Measurements from ENCODE around the gene PSMB2. TPM values are rescaled to one million over a fixed set of nuclear protein-coding genes. Genes with fewer than 3 reads are reported as not detected.
A peak's percentile ranks its signal among the peaks of the same experiment; 100 is the strongest.
"Not testable (repeated sequence)": the region's sequence is repeated elsewhere in the genome, so short reads cannot be mapped to it uniquely, and the experiment has no call there.

Gene PSMB2
- total RNA-seq, 2 experiments from 2014 or later: 76.4 to 78.1 TPM

DNA sequence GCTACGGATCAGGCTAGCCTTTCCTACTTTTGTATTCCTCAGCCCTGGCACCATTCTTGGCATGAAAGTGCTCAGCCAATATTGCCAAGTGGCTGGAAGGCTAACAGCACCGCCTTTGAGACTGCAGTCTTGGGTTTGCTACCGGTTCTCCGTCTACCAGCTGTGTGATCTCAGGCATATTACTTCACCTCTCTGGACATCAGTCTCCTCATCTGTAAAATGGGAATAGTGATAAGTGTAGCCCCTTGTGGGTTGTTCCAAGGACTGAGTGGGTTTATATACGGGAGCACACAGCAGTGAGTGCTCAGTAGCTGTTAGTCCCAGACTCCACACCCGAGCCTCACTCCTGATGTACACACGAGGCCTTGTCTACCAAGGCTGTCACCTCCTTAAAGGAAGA is 54.5 kb downstream of the PSMB2 start:
- Mint-ChIP-seq H3K9me3 (no peaks in the 10 kb centered on the region), H3K36me3 (ENCODE audit: low read depth) (peaks cover 3% of the 10 kb centered on the region), H3K4me1 (no peaks in the 10 kb centered on the region), H3K27ac (no peak overlapping the region), H3K4me3 (no peak overlapping the region), H3K27me3 (no peaks in the 10 kb centered on the region)
- ChIA-PET POLR2A (interaction anchor here (1.0 kb wide), 1 partner anchor 183 kb away, joined by 3 read pairs; the partner anchor contains the start of gene CLSPN), CTCF (no interaction called here)
- DNase-seq: no peak

DNA sequence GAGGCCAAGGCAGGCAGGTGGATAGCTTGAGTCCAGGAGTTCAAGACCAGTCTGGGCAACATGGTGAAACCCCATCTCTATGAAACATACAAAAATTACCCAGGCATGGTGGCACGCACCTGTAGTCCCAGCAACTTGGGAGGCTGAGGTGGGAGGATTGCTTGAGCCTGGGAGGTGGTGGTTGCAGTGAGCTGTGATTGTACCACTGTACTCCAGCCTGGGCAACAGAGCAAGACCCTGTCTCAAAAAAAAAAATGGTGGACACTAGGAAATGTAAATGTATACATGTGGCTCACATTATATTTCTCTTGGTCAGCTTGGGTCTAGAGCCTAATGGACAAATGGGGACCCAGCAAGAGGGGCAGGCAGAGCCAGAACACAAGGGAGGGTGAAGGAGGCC is 55.5 kb downstream of the PSMB2 start:
- DNase-seq; H3K27me3 Mint-ChIP-seq; H3K27ac Mint-ChIP-seq; H3K9me3 Mint-ChIP-seq; H3K4me1 Mint-ChIP-seq; H3K4me3 Mint-ChIP-seq; CTCF ChIA-PET; H3K36me3 Mint-ChIP-seq (ENCODE audit: low read depth): not testable (repeated sequence)
- POLR2A ChIA-PET: interaction anchor here (0.9 to 1.5 kb wide), 3 partner anchors 8 to 184 kb away, joined by 3 read pairs; partner anchors contain the start of genes CLSPN and TFAP2E

DNA sequence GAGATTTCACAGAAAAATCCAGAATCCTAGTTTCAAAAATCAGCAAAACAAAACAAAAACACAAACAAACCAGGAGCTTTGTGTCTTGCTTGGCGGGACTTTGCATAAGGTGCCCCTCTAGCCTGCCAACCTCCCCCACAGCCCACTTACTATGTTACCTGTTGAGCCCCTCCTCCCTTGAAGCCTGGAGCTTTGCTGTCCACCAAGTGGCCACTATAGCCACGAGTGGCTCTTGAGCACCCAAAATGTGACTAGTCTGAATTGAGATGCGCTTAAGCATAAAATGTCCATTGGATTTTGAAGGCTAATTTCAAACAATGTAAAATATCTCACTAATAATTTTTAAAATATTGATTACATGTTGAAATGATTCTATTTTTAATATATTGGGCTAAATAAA is 56.0 kb downstream of the PSMB2 start:
- H3K27ac Mint-ChIP-seq: no peak overlapping the region
- H3K27me3 Mint-ChIP-seq: no peaks in the 10 kb centered on the region
- no peaks in the 10 kb centered on the region for H3K36me3 Mint-ChIP-seq (ENCODE audit: low read depth)
- no peaks in the 10 kb centered on the region for H3K9me3 Mint-ChIP-seq
- ChIA-PET POLR2A (interaction anchor here (0.9 to 1.5 kb wide), 2 partner anchors 8 to 11 kb away, joined by 3 read pairs; partner anchors contain the start of gene TFAP2E), CTCF (no interaction called here)
- H3K4me3 Mint-ChIP-seq: no peak overlapping the region
- no peaks in the 10 kb centered on the region for H3K4me1 Mint-ChIP-seq
- no peak for DNase-seq

DNA sequence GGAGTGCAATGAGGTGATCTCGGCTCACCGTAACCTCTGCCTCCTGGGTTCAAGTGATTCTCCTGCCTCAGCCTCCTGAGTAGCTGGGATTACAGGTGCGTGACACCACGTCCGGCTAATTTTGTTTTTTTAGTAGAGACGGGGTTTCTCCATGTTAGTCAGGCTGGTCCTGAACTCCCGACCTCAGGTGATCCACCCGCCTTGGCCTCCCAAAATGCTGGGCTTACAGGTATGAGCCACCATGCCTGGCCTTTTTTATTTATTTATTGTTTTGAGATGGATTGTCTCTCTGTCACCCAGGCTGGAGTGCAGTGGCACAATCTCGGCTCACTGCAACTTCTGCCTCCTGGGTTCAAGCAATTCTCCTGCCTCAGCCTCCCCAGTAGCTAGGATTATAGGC is 59.7 kb downstream of the PSMB2 start:
- POLR2A ChIA-PET, DNase-seq: not testable (repeated sequence)

DNA sequence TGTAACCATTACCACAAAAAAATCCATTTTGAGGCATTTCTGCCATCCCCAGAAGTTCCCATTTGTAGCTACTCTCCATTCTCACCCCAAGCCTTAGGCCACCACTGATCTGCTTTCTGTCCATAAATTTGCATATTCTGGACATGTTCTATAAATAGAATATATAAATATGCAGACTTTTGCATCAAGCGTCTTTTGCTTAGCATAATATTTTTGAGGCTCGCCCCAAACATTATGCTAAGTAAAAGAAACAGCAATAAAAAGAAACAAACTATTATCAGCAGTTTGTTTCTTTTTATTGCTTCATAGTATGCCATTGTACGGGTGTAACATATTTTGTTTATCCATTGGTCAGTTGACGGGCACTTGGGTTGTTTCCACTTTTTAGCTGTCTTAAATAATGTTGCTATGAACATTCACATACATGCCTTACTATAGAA is 60.4 kb downstream of the PSMB2 start:
- H3K4me3 Mint-ChIP-seq: no peak overlapping the region
- H3K27me3 Mint-ChIP-seq: peaks cover 4% of the 10 kb centered on the region
- POLR2A ChIA-PET: no interaction called here
- CTCF ChIA-PET: interaction anchor here (0.5 to 1.5 kb wide), 3 partner anchors 134 to 194 kb away, joined by 3 to 4 read pairs (median 4); no protein-coding TSS in a partner anchor
- peaks cover 2% of the 10 kb centered on the region for H3K36me3 Mint-ChIP-seq (ENCODE audit: low read depth)
- no peak for DNase-seq
- peaks cover 21% of the 10 kb centered on the region for H3K4me1 Mint-ChIP-seq
- H3K9me3 Mint-ChIP-seq: no peaks in the 10 kb centered on the region
- no peak overlapping the region for H3K27ac Mint-ChIP-seq

More for the DNA sequence above, 59.7 kb downstream of the PSMB2 start:
- not testable (repeated sequence) for H3K9me3 Mint-ChIP-seq; H3K4me3 Mint-ChIP-seq; H3K36me3 Mint-ChIP-seq (ENCODE audit: low read depth); H3K27ac Mint-ChIP-seq; H3K27me3 Mint-ChIP-seq
- CTCF ChIA-PET: interaction anchor here (1.2 to 1.5 kb wide), 2 partner anchors 134 to 193 kb away, joined by 3 to 4 read pairs; no protein-coding TSS in a partner anchor
- peaks cover 15% of the 10 kb centered on the region for H3K4me1 Mint-ChIP-seq

DNA sequence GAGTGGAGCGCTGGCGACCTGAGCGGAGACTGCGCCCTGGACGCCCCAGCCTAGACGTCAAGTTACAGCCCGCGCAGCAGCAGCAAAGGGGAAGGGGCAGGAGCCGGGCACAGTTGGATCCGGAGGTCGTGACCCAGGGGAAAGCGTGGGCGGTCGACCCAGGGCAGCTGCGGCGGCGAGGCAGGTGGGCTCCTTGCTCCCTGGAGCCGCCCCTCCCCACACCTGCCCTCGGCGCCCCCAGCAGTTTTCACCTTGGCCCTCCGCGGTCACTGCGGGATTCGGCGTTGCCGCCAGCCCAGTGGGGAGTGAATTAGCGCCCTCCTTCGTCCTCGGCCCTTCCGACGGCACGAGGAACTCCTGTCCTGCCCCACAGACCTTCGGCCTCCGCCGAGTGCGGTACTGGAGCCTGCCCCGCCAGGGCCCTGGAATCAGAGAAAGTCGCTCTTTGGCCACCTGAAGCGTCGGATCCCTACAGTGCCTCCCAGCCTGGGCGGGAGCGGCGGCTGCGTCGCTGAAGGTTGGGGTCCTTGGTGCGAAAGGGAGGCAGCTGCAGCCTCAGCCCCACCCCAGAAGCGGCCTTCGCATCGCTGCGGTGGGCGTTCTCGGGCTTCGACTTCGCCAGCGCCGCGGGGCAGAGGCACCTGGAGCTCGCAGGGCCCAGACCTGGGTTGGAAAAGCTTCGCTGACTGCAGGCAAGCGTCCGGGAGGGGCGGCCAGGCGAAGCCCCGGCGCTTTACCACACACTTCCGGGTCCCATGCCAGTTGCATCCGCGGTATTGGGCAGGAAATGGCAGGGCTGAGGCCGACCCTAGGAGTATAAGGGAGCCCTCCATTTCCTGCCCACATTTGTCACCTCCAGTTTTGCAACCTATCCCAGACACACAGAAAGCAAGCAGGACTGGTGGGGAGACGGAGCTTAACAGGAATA is 64.0 kb downstream of the PSMB2 start:
- H3K27ac Mint-ChIP-seq: peak overlapping the region; percentile 79
- H3K27me3 Mint-ChIP-seq: peaks cover 21% of the 10 kb centered on the region
- CTCF ChIA-PET: interaction anchor here (0.6 to 2.9 kb wide), 8 partner anchors 9 to 381 kb away, joined by 3 to 19 read pairs (median 4); no protein-coding TSS in a partner anchor
- H3K4me1 Mint-ChIP-seq: peaks cover 32% of the 10 kb centered on the region
- no peaks in the 10 kb centered on the region for H3K9me3 Mint-ChIP-seq
- peak overlapping the region; percentile 80 for H3K4me3 Mint-ChIP-seq
- peak; percentile 84 for DNase-seq
- peaks cover 6% of the 10 kb centered on the region for H3K36me3 Mint-ChIP-seq (ENCODE audit: low read depth)
- POLR2A ChIA-PET: interaction anchor here (0.6 to 2.4 kb wide), 19 partner anchors 8 to 202 kb away, joined by 3 to 25 read pairs (median 5); partner anchors contain the start of genes CLSPN, KIAA0319L and NCDN

DNA sequence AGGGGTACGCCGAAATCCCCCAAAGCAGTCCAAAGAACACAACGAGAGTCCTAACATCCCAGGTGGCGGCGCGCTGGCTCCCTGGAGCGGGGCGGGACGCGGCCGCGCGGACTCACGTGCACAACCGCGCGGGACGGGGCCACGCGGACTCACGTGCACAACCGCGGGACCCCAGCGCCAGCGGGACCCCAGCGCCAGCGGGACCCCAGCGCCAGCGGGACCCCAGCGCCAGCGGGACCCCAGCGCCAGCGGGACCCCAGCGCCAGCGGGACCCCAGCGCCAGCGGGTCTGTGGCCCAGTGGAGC is 64.6 kb downstream of the PSMB2 start:
- ChIA-PET CTCF (interaction anchor here (1.1 to 1.8 kb wide), 3 partner anchors 8 to 149 kb away, joined by 3 to 9 read pairs (median 4); no protein-coding TSS in a partner anchor), POLR2A (interaction anchor here (1.4 to 2.4 kb wide), 4 partner anchors 17 to 61 kb away, joined by 5 to 11 read pairs (median 7); partner anchors contain the start of genes KIAA0319L and NCDN)
- Mint-ChIP-seq H3K27ac (peak overlapping the region; percentile 48), H3K27me3 (peaks cover 25% of the 10 kb centered on the region), H3K4me1 (peaks cover 32% of the 10 kb centered on the region), H3K4me3 (peak overlapping the region; percentile 73)
- H3K9me3 Mint-ChIP-seq; H3K36me3 Mint-ChIP-seq (ENCODE audit: low read depth); DNase-seq: not testable (repeated sequence)

DNA sequence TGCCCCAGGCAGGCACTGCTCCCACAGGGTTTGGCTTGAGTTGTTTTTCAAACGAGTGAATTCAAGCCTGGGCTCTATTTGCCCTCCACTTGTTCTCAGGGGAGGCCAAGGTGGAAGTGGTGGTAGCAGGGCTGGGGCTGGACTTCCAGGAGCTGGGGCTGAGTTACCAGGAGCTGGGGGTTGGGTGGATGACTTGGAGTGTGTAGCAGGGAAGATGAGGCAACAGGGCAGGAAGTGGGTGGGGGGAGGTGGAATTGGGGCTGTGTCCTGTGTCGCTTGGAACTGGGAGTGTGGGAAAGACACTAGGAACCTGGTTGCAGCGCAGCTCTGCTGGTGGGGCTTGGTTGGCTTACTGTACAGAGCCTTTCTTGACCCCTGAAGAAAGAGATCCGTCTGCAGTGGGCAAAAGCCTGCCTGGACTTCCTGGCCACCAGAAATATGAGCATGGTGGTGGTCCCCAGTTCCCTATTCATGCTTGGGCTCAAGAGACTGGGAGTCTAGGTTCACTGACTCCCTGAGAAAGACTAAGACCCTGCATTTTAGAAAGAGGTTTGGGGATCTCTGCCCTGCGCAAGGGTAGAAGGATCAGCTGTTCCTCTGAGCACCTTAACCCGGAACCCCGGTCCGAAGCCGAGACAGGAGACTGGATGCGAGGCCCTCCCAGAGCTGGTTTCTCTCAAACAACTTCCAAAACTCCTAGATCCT is 65.1 kb downstream of the PSMB2 start:
- Mint-ChIP-seq H3K27me3 (peaks cover 30% of the 10 kb centered on the region), H3K4me3 (peak overlapping the region; percentile 73), H3K36me3 (ENCODE audit: low read depth) (peaks cover 6% of the 10 kb centered on the region), H3K9me3 (no peaks in the 10 kb centered on the region), H3K27ac (peak overlapping the region; percentile 48), H3K4me1 (peaks cover 32% of the 10 kb centered on the region)
- no peak for DNase-seq
- CTCF ChIA-PET: interaction anchor here (1.1 to 1.2 kb wide), 2 partner anchors 139 to 150 kb away, joined by 3 to 4 read pairs; no protein-coding TSS in a partner anchor
- POLR2A ChIA-PET: interaction anchor here (1.8 to 2.4 kb wide), 3 partner anchors 18 to 61 kb away, joined by 7 to 11 read pairs (median 7); partner anchors contain the start of genes KIAA0319L and NCDN

DNA sequence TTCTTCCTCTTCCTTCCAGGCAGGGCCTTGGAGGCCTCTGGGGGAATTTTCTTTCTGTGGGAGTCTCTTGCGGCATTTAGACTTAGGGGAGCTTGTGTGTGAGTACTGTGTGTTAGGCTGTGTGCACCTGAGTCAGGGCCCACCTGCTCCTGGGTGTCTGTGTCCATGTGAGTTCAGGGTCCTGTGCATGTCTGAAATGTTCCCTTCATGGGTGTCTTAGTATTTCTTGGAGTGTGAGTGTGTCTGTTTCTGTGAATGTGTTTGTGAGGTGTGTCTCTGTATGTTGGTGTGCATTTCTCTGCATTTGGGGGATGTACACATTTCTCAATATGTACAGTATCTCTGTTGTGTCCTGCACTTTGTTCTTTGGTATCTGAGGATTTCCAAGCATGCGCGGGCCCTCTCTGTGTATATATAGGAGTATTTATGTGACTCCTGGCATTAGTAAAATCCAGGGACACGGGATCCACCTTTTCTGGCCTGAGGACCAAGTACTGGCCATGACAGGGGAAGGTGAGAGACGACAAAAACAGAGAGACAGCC is 65.8 kb downstream of the PSMB2 start:
- Mint-ChIP-seq H3K9me3 (no peaks in the 10 kb centered on the region), H3K27me3 (peaks cover 33% of the 10 kb centered on the region), H3K27ac (no peak overlapping the region), H3K4me3 (no peak overlapping the region), H3K36me3 (ENCODE audit: low read depth) (peaks cover 6% of the 10 kb centered on the region), H3K4me1 (peaks cover 33% of the 10 kb centered on the region)
- no peak for DNase-seq
- POLR2A ChIA-PET: no interaction called here
- CTCF ChIA-PET: interaction anchor here (0.6 kb wide), 2 partner anchors 348 to 729 kb away, joined by 3 to 5 read pairs; no protein-coding TSS in a partner anchor

DNA sequence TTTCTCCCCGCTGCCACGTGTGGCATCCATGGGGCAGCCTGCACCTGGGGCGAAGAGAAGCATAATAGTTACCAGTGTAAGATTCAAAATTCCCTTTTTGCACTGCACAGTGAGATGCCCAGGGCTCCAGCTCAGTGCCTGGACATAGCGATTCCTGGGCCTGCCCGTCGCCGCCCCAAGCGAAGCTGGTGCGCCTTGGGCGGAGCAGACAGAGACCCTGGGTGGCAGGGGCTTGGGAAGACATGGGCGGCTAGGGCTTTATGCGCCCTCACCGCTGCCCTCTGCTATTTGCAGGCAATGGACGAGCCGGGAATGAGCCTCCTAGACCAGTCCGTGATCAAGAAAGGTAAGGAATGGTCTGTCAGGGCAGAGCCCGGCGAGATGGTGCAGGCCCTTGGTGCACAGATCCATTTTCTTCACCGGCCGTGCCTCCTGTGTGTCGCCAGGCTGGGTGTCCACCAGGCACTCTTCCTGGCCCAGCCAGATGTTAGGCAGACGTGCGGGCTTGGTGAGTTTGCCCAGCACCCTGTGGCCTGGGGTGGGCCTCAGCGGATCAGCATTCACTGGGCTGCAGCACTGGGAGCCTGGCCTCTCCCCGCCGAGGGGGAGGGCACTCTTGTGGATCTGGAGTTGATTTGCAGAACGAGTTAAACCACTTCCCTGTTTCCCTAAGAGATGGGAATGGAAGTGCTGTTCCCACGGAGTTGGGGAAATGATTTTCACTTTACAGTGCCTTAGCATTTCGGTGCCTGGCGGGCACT is 66.5 kb downstream of the PSMB2 start:
- no peak overlapping the region for H3K27ac Mint-ChIP-seq
- DNase-seq: no peak
- ChIA-PET CTCF (interaction anchor here (0.6 to 5.2 kb wide), 3 partner anchors 142 to 730 kb away, joined by 3 to 34 read pairs (median 5); no protein-coding TSS in a partner anchor), POLR2A (interaction anchor here (1.4 to 1.7 kb wide), 2 partner anchors 11 to 194 kb away, joined by 3 read pairs; no protein-coding TSS in a partner anchor)
- no peaks in the 10 kb centered on the region for H3K9me3 Mint-ChIP-seq
- peaks cover 36% of the 10 kb centered on the region for H3K27me3 Mint-ChIP-seq
- H3K4me3 Mint-ChIP-seq: no peak overlapping the region
- peaks cover 6% of the 10 kb centered on the region for H3K36me3 Mint-ChIP-seq (ENCODE audit: low read depth)
- H3K4me1 Mint-ChIP-seq: peaks cover 34% of the 10 kb centered on the region

DNA sequence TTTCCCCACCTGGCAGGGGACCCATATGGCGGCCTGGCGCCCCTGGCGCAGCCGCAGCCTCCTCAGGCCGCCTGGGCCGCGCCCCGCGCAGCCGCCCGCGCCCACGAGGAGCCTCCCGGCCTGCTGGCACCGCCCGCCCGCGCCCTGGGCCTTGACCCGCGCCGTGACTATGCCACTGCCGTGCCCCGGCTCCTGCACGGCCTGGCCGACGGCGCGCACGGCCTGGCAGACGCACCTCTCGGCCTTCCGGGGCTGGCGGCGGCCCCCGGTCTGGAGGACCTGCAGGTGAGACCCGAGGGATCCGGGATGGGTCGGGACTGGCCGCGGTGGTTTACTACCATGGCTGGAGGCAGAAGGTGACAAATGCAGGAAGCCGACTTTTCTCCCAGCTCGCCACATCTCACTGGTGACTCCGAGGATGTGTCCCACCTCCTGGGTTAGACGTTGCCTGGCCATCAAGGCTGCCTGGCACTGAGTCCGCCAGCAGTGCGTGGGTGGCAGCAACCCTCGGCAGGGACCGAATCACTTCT is 67.1 kb downstream of the PSMB2 start:
- peaks cover 34% of the 10 kb centered on the region for H3K4me1 Mint-ChIP-seq
- peaks cover 36% of the 10 kb centered on the region for H3K27me3 Mint-ChIP-seq
- POLR2A ChIA-PET: interaction anchor here (1.4 to 1.7 kb wide), 2 partner anchors 12 to 195 kb away, joined by 3 read pairs; no protein-coding TSS in a partner anchor
- H3K27ac Mint-ChIP-seq: no peak overlapping the region
- no peaks in the 10 kb centered on the region for H3K9me3 Mint-ChIP-seq
- H3K36me3 Mint-ChIP-seq (ENCODE audit: low read depth): peaks cover 6% of the 10 kb centered on the region
- CTCF ChIA-PET: interaction anchor here (1.2 to 5.2 kb wide), 3 partner anchors 10 to 142 kb away, joined by 3 to 34 read pairs (median 4); no protein-coding TSS in a partner anchor
- no peak overlapping the region for H3K4me3 Mint-ChIP-seq
- no peak for DNase-seq
